MM.1S (cell line): ENCODE data around the gene PRKAG2.

Experiments
- DNase-seq: peaks from one replicate; pipeline ENCODE4 v3.0.0-alpha.2; 2015
- H2AFZ ChIP-seq: fragments of 300-600 bp; sonication (generic); 2 replicates; pipeline ENCODE4 v1.6.0; 2016; ENCODE audit warnings: antibody characterized with exemption, low read length
- H3F3A ChIP-seq: fragments of 300-600 bp; sonication (generic); 2 replicates; pipeline ENCODE4 v1.6.1; 2016; ENCODE audit warnings: mild to moderate bottlenecking, antibody characterized with exemption, low read length, moderate library complexity, mixed read lengths; ENCODE audit not compliant: insufficient read depth
- H3K27ac ChIP-seq: fragments of 300-600 bp; sonication (generic); 2 replicates; pipeline ENCODE4 v1.5.1; 2016; ENCODE audit warnings: mild to moderate bottlenecking, low read length
- H3K27me3 ChIP-seq: fragments of 300-600 bp; sonication (generic); replicated peaks from 2 replicates; pipeline ENCODE4 v1.6.0; 2016; ENCODE audit warnings: low read length; ENCODE audit not compliant: insufficient read depth
- H3K36me3 ChIP-seq: fragments of 300-600 bp; sonication (generic); replicated peaks from 2 replicates; pipeline ENCODE4 v1.6.1; 2016; ENCODE audit warnings: mild to moderate bottlenecking, low read length, mixed read lengths; ENCODE audit not compliant: insufficient read depth
- H3K4me1 ChIP-seq: fragments of 300-600 bp; sonication (generic); 2 replicates; pipeline ENCODE4 v1.6.1; 2016; ENCODE audit warnings: low read length, mixed read lengths
- H3K4me2 ChIP-seq: fragments of 300-600 bp; sonication (generic); 2 replicates; pipeline ENCODE4 v1.6.0; 2016; ENCODE audit warnings: low read depth, low read length
- H3K4me3 ChIP-seq: fragments of 300-600 bp; sonication (generic); 2 replicates; pipeline ENCODE4 v1.5.1; 2016; ENCODE audit warnings: low read length, mixed read lengths
- H3K79me2 ChIP-seq: fragments of 300-600 bp; sonication (generic); 2 replicates; pipeline ENCODE4 v1.6.1; 2016; ENCODE audit warnings: mixed run types, low read length, mixed read lengths
- H3K9ac ChIP-seq: fragments of 300-600 bp; sonication (generic); 2 replicates; pipeline ENCODE4 v1.6.1; 2016; ENCODE audit warnings: low read length, mixed read lengths
- H3K9me2 ChIP-seq: fragments of 300-600 bp; sonication (generic); replicated peaks from 2 replicates; pipeline ENCODE4 v1.6.1; 2016; ENCODE audit warnings: mild to moderate bottlenecking, low read length, mixed read lengths; ENCODE audit not compliant: insufficient read depth
- H3K9me3 ChIP-seq: fragments of 300-600 bp; sonication (generic); replicated peaks from 2 replicates; pipeline ENCODE4 v1.6.1; 2016; ENCODE audit warnings: mild to moderate bottlenecking, low read length, mixed read lengths; ENCODE audit not compliant: insufficient read depth
- H4K20me1 ChIP-seq: fragments of 300-600 bp; sonication (generic); 2 replicates; pipeline ENCODE4 v1.6.1; 2016; ENCODE audit warnings: mild to moderate bottlenecking, low read length, moderate library complexity, mixed read lengths; ENCODE audit not compliant: insufficient read depth
- CTCF ChIP-seq: fragments of 300-600 bp; sonication (generic); IDR thresholded peaks from 2 replicates; pipeline ENCODE4 v1.5.1; 2016; ENCODE audit warnings: antibody characterized with exemption, low read length, mixed read lengths
- EZH2 ChIP-seq: fragments of 300-600 bp; sonication (generic); optimal IDR thresholded peaks from 2 replicates; pipeline ENCODE3; 2017; ENCODE audit warnings: low read depth, mild to moderate bottlenecking, antibody characterized with exemption, low read length, mixed read lengths
- EZH2phosphoT487 ChIP-seq: fragments of 300-600 bp; sonication (generic); IDR thresholded peaks from 2 replicates; pipeline ENCODE4 v1.6.1; 2018; ENCODE audit warnings: antibody characterized with exemption, low read length

The PRKAG2 gene

GRCh38 chr7:151891182-151891581 is 14.3 kb upstream of the PRKAG2 start:
- Histone ChIP-seq H3K27me3 (peaks cover 84% of the 10 kb centered on the region), H2AFZ (no peak overlapping the region), H3K4me1 (no peaks in the 10 kb centered on the region), H4K20me1 (no peaks in the 10 kb centered on the region), H3K36me3 (no peaks in the 10 kb centered on the region), H3K9me3 (no peaks in the 10 kb centered on the region), H3K27ac (no peak overlapping the region), H3F3A (no peaks in the 10 kb centered on the region), H3K9ac (no peak overlapping the region), H3K4me2 (no peak overlapping the region), H3K4me3 (no peak overlapping the region), H3K9me2 (no peaks in the 10 kb centered on the region), H3K79me2 (no peaks in the 10 kb centered on the region)
- TF ChIP-seq EZH2 (no peak), EZH2phosphoT487 (no peak), CTCF (no peak)
- DNase-seq, result no peak

- Histone ChIP-seq H3K9me2 (no peaks in the 10 kb centered on the region), H3K9me3 (no peaks in the 10 kb centered on the region), H3K79me2 (no peaks in the 10 kb centered on the region), H3F3A (no peaks in the 10 kb centered on the region), H3K27ac (no peak overlapping the region), H3K36me3 (no peaks in the 10 kb centered on the region), H3K4me2 (no peak overlapping the region), H4K20me1 (no peaks in the 10 kb centered on the region), H3K27me3 (peaks cover 91% of the 10 kb centered on the region), H3K9ac (no peak overlapping the region), H3K4me3 (no peak overlapping the region), H3K4me1 (no peaks in the 10 kb centered on the region), H2AFZ (no peak overlapping the region)
- DNase-seq, result no peak
- TF ChIP-seq EZH2phosphoT487, result no peak
- TF ChIP-seq CTCF, result no peak
- no peak for TF ChIP-seq EZH2
Measured at GRCh38 chr7:151890355-151891004, 13.6 kb upstream of the PRKAG2 start.

GRCh38 chr7:151889406-151890354 is 12.8 kb upstream of the PRKAG2 start:
- no peak overlapping the region for H2AFZ ChIP-seq
- no peaks in the 10 kb centered on the region for H3K79me2 ChIP-seq
- H3K27me3 ChIP-seq, result peaks cover 94% of the 10 kb centered on the region
- no peak overlapping the region for H3K27ac ChIP-seq
- no peaks in the 10 kb centered on the region for H3K36me3 ChIP-seq
- no peak overlapping the region for H3K4me3 ChIP-seq
- no peaks in the 10 kb centered on the region for H3F3A ChIP-seq
- H3K9me2 ChIP-seq, result no peaks in the 10 kb centered on the region
- no peak for TF ChIP-seq CTCF
- TF ChIP-seq EZH2, result no peak
- no peak for TF ChIP-seq EZH2phosphoT487
- H3K9me3 ChIP-seq, result no peaks in the 10 kb centered on the region
- H3K4me1 ChIP-seq, result no peaks in the 10 kb centered on the region
- no peaks in the 10 kb centered on the region for H4K20me1 ChIP-seq
- H3K4me2 ChIP-seq, result no peak overlapping the region
- no peak for DNase-seq
- no peak overlapping the region for H3K9ac ChIP-seq
